Activated CD8-positive, alpha-beta memory T cell treated with anti-CD3 and anti-CD28 coated beads, Interleukin-2, amount 50 U/mL, for 1 hour (primary cell): ENCODE results near the gene SPDYE3.
"Not testable (repeated sequence)": the region's sequence is repeated elsewhere in the genome, so short reads cannot be mapped to it uniquely, and the experiment has no call there.

ENCODE experiments used
- DNase-seq: peaks from one replicate; pipeline ENCODE4 v3.0.0-alpha.2; 2020; ENCODE audit errors: extremely low read depth

SPDYE3 gene

DNA sequence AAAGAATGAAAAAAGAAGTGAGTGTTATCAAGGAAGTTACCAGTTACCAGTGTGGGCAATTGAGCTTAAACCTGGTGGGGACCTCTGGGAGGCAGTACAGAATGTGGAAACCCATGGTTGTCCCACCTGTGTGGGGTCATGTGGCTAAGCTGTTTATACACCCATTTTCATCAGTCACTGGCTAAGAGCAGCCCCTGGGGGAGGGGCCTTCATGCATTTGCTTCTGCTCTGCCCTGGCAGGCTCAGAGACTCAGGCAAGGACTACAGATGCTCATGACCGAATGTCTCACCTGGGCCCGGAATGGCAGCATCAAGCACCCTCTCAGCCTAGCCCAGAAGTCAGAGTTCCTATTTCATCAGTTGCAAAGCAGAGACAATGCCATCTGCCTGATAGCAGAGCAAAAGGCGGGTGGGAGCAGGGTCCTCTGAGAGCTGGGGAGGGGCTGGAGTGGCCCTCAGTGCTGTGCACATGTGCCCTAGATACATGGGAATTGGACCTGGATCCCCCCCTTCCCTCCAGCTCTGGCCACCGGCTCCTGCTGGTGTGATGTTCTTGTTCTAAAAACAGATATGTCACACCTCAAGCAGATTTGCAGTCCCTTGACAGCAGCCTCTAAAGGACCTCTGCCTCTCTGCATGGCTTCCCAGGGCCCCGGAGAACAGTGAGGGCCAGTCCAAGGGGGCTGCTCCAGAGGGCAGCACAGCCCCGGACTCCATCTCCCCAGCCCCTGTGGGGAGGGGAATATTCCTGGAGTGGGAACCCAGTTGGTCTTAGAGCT lies 20.1 kb upstream of the SPDYE3 start:
- DNase-seq, result not testable (repeated sequence)

DNA sequence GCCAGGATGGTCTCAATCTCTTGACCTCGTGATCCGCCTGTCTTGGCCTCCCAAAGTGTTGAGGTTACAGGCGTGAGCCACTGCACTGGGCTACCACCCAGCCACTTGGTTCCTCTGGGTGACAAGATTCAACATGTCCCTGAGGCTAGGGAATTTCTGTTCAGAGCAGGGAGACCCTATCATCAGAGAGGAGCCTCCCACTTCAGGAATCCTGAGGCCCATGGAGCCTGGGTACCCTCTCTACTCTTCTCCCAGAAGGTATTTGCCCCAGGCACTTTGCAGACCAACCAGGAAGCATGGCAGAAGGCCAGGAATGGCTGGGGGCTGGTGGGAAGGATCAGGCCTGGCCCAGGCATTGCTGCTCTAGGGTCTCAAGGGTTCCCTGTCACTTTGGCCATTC lies 19.2 kb upstream of the SPDYE3 start:
- DNase-seq, result not testable (repeated sequence)

DNA sequence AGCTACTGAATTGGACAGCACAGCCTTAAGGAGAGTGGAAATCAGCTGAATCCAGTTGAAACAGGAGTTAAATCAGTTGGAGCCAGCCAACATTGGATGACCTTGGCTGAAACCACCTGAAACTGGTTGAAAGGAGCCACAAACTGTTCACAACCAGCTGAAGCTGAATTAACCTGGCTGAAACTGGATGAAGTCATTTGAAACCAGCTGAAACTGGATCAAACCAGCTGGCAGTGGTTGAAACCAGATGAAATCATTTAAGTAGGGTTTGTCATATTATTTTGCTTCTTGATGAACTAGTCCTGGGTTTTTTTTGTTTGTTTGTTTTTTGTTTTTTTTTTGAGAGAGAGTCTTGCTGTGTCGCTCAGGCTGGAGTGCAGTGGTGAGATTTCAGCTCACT lies 15.3 kb upstream of the SPDYE3 start:
- not testable (repeated sequence) for DNase-seq

DNA sequence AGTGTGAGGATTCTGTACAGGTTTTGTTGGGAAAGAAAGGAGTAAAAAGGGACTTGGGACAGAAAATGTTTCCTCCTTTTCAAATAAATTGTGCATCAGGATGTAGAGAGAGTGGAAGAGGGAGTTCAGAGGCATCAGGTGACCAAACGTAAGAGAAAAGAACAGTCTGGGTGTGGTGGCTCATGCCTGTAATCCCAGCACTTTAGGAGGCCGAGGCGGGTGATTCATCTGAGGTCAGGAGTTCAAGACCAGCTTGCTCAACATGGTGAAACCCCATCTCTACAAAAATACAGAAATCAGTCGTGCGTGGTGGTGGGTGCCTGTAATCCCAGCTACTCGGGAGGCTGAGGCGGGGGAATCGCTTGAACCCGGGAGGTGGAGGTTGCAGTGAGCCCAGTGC lies 12.2 kb upstream of the SPDYE3 start:
- not testable (repeated sequence) for DNase-seq

DNA sequence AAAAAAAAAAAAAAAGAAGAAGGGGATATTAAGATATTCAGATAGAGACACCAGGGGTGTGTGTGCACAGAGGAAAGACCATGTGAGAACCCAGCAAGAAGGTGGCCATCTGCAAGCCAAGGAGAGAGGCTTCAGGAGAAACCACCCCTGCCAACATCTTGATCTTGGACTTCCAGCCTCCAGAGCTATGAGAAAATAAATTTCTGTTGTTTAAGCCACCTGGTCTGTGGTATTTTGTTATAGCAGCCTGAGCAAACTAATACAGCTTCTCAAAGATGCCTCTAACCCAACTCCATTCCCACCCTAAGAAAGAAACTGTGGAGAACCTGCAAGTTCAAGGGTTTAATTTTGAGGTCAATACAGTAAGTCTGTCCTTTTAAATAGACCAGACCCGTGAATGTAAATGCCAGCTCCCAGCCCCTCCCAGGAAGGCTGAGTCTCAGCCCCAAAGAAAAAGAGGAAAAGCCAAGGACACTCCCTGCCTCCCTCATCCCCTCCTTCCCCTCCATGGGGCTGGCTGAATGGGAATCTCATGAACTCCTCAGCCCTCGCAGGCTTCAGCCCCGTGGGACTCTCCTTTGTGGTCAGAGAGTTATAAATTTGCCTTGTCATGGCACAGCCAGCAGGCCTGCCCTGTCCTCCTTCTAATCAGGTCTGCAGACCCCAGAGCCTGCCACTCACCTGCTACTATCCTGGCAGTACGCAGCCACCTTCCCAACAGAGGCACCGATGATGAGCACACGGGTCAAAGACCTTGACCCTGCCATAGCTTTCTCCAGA lies 9.5 kb upstream of the SPDYE3 start:
- DNase-seq, result not testable (repeated sequence)

DNA sequence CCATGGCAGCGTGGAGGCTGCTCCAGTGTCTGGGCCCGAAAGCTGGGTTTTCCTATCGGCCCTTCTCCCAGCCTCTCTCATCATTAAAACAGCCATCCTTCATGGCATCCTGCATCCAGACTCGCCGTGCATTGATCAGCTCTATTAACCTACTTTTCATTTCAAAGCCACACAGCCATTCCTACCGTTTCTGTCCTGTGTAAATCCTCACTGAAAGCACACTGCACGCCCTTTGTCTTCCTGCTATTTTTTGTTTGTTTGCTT lies 8.9 kb upstream of the SPDYE3 start:
- not testable (repeated sequence) for DNase-seq

DNA sequence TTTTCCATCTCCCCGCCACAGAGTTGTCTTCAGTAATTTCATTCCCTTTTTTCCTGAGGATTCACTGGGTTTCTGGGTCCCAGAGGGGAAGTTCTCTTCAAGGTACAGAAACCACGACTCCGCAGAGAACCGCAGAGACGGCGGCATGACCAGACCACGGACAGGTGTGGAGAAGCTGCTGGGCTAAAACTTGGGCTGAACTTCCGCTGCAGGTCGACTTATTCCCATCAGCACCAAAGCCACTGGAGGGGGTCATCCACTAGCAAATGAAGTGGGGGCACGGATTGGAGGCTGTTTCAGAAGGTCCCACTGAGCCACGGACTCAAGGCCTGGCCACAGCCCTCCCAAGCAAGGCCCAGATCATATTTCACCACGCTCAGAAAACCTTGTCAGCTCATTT lies 3.0 kb upstream of the SPDYE3 start:
- not testable (repeated sequence) for DNase-seq

DNA sequence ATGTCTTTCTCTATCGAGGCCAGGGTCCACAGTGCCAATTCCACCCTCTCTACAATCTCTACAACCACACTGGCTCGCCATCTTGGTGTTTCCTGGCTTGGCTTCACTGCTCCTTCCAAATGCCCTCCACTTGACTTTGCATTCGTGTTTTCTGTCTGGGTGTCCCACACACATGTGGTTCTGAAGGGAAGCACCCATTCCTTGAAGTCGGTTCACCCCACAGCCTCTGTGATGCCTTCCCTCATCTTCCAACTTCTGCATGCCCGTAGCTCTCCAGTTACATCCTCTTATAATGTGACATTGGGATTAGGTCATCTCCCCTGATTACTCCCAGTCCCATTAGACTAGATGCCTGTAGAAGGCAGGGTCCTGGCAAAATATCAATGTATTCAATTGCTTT lies 10.8 kb downstream of the SPDYE3 start:
- DNase-seq, result not testable (repeated sequence)

DNA sequence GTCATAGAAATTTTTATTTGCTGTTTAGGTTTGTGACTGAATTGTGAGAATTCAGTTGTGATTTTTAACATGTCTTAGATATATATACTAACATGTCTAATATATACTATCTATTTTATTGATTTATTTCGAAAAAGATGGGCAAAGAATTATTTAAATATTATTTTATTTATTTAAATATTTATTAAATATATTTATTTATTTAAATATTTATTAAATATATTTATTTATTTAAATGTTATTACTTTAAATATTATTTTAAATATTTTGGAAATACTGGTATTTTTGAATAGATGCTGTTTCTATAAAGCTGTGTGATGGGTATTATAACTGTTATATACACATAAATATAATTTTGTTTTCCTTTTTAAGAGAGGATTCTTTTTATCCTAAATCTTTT lies 14.1 kb downstream of the SPDYE3 start:
- not testable (repeated sequence) for DNase-seq

DNA sequence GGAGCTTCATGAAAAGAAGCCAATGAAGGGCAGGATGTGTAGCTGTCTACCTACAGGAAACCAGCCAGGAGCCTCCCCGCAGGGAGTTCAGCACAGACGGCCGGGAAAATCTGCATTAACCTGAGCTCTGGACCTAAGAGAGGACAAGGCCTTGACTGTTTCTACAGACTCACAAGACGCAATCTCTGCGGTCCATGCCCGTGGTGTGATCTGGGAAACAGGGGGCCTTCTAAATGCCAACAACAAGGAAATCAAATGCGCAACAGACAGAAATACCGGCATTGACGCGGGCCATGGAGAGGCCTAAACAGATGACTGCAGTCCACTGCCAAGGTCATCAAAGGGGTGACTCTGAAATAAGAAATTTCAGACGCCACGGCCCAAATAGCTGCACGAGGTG lies 16.7 kb downstream of the SPDYE3 start:
- not testable (repeated sequence) for DNase-seq

DNA sequence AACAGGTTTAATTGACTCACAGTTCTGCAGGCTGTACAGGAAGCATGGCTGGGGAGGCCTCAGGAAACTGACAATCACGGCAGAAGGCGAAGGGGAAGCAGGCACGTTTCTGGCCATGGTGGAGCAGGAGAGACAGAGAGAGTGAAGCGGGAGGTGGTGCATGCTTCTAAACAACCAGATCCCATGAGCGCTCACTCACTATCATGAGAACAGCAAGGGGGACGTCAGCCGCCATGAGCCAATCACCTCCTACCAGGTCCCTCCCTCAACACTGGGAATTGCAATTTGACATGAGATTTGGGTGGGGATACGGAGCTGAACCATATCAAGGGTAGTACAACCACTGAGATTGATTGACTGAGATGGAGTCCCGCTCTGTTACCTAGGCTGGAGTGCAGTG lies 18.2 kb downstream of the SPDYE3 start:
- DNase-seq, result not testable (repeated sequence)

DNA sequence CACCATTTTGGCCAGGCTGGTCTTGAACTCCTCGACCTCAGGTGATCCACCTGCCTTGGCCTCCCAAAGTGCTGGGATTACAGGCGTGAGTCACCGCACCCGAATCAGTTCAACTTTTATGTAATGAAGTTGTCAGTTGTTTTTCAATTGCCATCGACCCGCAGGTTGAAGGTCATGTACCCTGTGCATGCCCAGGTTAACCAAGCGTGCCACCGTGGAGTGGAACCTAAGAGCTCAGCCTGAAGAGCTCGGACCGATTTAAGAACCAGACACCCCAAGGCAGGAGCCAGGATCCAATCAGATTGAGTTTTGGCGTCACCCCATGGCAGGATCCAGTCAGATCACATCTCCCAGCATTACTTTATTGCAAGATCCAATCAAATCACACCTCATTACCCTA lies 19.4 kb downstream of the SPDYE3 start:
- not testable (repeated sequence) for DNase-seq

DNA sequence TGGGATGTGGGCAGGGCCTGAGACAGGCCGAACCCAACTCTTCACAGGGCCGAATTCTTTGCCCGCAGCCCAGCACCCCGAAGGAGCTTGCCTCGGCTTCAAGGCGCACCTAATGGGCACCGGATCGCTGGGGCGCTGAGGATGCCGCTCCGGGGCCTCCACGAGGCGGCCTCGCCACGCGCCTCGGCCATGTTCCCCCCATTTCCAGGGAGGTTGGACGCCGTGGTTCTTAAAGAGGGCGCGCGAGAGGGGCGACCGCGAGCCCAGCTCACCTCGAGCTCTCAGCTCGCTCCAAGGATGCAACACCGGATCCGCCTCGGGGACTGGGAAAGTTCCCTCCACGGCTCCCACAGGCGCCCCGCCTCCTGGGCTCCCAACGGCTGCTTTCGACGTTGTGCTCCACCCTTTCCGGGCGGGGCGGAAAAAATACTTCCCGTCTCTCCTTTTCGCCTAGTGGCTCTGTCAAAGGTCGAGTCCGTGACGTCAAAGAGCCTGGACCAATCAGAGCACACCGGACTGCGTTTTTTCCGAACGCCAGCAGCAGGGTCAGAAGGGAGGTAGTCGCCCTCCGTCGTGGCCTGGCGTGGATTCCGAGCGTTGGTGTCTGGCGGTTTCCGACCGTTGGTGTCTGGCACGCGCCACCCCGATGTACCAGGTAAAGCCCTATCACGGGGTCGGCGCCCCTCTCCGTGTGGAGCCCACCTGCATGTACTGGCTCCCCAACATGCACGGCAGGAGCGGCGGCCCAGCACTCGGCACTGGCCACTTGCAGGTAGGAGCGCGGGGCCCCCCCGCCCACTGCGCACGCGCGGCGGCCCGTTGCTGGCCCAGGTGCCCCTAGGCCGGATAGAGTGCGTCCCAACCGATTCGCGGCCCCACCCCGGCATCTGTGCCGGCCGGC lies 28.3 kb downstream of the SPDYE3 start:
- DNase-seq, result peak; percentile 63

DNA sequence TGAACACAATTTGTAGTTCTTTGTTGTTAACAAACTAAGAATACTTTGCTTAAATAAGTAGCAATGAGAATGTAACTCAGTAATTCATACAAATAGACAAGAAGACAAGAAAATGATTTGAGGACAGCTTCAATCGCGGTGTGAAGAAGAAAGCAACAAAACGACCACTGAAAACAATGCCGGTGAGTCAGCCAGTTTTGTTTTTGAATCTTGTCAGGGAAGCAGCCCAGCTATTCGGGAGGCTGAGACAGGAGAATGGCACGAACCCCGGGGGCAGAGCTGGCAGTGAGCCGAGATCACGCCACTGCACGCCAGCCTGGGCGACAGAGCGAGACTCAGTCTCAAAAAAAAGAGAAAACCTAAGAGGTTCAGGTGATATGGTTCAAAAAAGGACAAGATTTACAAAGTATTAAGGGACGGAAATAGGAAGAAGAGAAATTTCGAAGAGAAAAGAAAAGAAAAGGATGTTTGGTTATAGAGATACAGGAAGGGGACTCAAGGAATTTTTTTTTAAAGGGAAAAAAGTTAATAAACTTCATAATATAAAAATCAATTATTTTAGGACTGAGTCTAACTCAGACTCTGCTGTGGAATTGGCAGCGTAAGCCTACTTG lies 30.7 kb downstream of the SPDYE3 start:
- not testable (repeated sequence) for DNase-seq

DNA sequence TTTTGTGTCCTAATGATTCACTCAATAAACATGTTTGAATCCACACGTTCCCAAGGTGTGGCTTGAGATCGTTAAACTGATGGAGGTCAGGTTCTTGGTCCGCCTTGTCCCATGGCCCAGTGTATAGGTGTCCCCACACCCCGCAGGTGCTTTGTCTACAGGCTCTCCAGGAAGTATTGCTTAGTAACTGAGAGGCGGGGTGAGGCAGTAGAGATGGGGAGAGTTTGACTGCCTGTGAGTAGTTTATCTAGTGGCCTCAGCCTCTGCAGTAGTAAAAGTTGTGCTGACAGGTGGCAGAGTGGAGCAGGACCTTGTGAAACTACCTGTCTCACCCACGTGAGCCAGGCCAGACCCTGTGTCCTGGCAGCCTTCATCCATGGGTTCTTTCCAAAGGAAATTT lies 33.8 kb downstream of the SPDYE3 start:
- not testable (repeated sequence) for DNase-seq

DNA sequence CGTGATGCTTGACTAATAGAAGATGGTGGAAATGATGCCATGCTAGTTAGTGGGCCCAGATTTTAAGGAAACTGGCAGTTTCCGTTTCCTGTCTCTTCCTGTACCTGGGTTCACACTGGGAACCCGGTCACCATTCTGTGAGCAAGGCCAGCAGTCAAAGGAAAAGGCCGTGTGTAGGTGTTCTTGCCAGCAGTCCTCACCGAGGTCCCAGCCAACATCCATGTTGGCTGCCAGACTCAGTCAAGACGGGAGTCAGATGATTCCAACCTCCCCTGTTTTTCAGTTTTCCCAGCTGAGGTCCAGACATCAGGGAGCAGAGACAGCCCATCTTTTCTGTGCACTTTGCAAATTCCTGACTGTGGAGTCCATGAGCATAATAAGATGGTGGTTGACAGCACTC lies 35.3 kb downstream of the SPDYE3 start:
- no peak for DNase-seq

DNA sequence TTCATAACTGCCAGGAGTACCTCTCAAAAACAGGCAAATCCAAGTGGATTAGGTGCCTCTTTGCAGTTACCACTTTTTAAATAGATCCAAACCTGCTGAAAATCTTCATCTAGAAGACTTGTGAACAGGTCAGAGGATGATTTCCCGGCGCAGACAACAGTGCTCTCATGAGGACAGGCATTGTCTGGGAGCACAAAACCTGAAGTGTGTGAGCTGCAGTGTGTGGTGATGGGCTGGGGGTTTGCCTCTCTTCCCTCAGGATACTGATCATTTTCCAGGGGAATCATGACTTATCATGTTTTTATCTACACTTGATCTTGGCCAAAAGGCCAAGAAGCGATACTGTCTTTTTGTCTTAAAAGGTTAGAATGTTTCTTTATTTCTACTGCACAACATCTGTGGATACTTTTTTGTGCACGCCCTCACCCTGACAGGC lies 36.6 kb downstream of the SPDYE3 start:
- DNase-seq, result not testable (repeated sequence)

DNA sequence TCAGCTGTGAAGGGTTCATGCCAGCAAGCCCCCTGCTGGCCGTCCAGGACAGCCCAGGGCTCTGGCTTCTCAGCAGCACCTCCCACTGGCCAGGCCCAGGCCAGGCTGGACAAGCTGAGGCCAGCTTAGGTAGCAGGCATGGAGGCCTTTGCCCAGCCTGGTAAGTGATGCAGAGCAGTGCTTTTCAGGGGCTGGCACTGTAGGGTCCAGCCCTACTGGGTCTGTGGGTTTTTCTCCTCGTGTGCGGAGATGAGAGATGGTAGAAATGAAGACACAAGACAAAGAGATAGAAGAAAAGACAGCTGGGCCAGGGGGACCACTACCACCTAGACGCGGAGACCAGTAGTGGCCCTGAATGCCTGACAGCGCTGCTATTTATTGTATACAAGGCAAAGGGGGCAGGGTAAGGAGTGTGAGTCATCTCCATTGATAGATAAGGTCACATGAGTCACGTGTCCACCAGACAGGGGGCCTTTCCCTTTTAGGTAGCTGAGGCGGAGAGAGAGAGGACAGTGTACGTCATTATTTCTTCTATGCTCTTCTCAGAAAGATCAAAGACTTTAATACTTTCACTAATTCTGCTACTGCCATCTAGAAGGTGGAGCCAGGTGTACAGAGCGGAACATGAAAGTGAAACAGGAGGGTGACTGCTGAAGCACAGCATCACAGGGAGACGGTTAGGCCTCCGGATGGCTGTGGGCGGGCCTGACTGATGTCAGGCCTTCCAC lies 37.2 kb downstream of the SPDYE3 start:
- DNase-seq, result peak; percentile 83

DNA sequence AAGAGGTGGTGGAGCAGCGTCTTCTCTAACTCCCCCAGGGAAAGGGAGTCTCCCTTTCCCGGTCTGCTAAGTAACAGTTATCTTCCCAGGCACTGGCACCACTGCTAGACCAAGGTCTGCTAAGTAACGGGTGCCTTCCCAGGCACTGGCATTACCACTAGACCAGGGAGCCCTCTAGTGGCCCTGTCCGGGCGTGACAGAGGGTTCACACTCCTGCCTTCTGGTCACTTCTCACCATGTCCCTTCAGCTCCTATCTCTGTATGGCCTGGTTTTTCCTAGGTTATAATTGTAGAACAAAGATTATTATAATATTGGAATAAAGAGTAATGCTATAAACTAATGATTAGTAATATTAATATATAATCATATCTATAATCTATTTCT lies 37.8 kb downstream of the SPDYE3 start:
- DNase-seq, result not testable (repeated sequence)

DNA sequence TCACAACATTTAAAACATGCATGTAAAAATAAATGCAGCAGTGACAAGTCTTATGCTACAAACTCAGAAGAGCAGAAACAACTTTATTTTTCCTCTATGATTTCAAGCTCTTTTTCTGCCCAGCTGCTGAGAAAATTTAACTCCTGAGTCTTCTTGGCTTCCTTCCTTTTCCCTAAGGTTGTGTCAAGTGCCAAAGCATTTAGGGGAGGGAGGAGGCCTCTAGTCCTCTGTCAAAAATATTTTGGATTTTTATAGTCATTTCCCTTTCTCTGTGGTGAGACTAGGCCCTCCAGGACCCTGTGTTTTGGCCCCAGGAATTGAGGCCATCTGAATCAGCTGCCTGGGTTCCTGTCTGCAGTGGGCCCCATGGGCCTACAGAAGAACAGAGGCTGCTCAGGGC lies 39.4 kb downstream of the SPDYE3 start:
- DNase-seq, result no peak

DNA sequence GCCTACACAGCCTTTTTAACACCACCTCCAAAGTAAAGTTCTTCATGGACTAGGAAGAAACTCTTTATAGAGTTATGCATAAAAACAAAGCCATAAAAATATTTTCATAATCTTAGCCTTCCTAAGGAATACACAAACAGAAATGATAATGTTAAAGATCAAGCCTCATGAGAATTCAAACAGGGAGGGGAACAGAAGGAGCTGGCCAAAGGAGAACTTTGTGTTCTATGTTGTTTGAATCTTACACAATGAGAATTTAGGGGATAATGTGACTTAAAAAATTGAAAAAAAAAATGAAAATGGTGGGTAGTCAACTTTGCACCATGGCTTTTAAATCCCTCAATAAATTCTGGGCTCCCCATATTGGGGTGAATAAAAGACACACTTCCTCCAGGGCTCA lies 41.3 kb downstream of the SPDYE3 start:
- no peak for DNase-seq
